Stomach smooth muscle (tissue), 2 donors: ENCODE data around the gene TMEM119.
"Not testable (repeated sequence)": the region's sequence is repeated elsewhere in the genome, so short reads cannot be mapped to it uniquely, and the experiment has no call there.

ENCODE experiments used
- H3K27ac ChIP-seq: one replicate; pipeline ENCODE4 v1.7.0; 2013; ENCODE audit warnings: mild to moderate bottlenecking, low read length, inconsistent platforms
- H3K27me3 ChIP-seq, 2 donors: one replicate each; pipeline ENCODE4 v1.7.0; 2013; ENCODE audit warnings: low read length in 2 of 2; ENCODE audit not compliant: insufficient read depth in 2 of 2, control insufficient read depth in 1 of 2
- H3K36me3 ChIP-seq, 2 donors: one replicate each; pipeline ENCODE4 v1.7.0; 2013; ENCODE audit warnings: low read length in 2 of 2; ENCODE audit not compliant: control insufficient read depth in 2 of 2, insufficient read depth in 2 of 2
- H3K4me1 ChIP-seq: one replicate; pipeline ENCODE4 v1.7.0; 2013; ENCODE audit warnings: low read length; ENCODE audit not compliant: control insufficient read depth, insufficient read depth
- H3K4me3 ChIP-seq, 2 donors: one replicate each; pipeline ENCODE4 v1.7.0; 2013; ENCODE audit warnings: low read length in 2 of 2
- H3K9ac ChIP-seq, 2 donors: one replicate each; pipeline ENCODE4 v1.7.0; 2013; ENCODE audit warnings: low read length in 2 of 2, mild to moderate bottlenecking in 1 of 2
- H3K9me3 ChIP-seq, 2 donors: one replicate each; pipeline ENCODE4 v1.7.0; 2013; ENCODE audit warnings: low read length in 2 of 2; ENCODE audit not compliant: control insufficient read depth in 2 of 2
- donor health status: healthy.
- donor health status: Pancreatic carcinoma.

TMEM119 gene

DNA sequence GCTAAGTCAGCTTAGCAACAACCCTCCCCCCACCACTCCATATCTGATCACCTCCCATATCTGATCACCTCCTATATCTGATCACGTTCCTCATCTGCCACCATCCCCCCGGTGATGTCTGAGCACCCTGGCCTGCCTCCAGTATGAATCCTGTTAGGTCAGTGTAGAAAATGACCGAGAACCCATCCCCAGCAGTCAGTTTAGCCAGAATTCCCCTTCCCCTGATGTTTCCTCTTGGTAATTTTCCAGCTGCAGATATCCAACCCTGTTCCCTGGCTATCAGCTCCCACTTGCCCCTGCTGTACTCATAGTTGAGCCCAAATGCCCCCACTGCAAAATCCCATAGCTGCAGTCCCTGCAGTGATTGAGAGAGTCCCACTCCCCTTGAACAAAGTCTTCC, 23.3 kb upstream of the TMEM119 start:
- no peaks in the 10 kb centered on the region for H3K36me3 ChIP-seq
- H3K4me3 ChIP-seq = no peak overlapping the region
- no peaks in the 10 kb centered on the region for H3K27me3 ChIP-seq
- H3K4me1 ChIP-seq = no peaks in the 10 kb centered on the region
- H3K27ac ChIP-seq = no peak overlapping the region
- H3K9me3 ChIP-seq = no peaks in the 10 kb centered on the region
- no peak overlapping the region for H3K9ac ChIP-seq

DNA sequence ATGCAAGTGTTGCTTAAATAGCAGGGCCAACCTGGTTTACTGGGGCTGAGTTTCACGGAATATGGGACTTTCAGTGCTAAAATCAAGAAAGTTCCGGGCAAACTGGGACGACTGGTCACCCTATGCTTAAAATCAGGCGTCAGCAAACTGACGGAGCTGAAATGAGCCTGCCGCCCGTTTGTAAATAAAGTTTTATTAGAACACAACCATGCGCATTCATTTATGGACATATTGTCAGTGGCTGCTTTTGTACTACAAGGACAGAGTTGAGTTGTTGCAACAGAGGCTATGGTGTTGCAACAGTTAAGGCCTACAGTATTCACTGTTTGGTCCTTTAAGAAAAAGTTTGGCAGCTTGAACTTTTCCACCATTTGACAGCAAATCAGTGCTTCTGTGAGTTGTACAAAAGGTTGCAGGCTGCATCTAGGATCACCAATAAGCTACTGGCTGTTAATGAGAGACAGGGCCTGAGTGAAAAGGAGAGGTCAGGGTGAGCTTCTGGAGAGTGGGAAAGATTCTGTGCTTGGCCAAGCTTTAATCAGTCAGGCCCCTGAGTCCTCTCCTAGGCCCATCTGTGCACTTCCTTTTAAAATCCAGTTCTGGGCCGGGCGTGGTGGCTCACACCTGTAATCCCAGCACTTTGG, 22.5 kb upstream of the TMEM119 start:
- Histone ChIP-seq H3K36me3 (no peaks in the 10 kb centered on the region), H3K4me3 (no peak overlapping the region), H3K9me3 (no peaks in the 10 kb centered on the region), H3K9ac (no peak overlapping the region), H3K4me1 (no peaks in the 10 kb centered on the region), H3K27ac (no peak overlapping the region), H3K27me3 (no peaks in the 10 kb centered on the region)

DNA sequence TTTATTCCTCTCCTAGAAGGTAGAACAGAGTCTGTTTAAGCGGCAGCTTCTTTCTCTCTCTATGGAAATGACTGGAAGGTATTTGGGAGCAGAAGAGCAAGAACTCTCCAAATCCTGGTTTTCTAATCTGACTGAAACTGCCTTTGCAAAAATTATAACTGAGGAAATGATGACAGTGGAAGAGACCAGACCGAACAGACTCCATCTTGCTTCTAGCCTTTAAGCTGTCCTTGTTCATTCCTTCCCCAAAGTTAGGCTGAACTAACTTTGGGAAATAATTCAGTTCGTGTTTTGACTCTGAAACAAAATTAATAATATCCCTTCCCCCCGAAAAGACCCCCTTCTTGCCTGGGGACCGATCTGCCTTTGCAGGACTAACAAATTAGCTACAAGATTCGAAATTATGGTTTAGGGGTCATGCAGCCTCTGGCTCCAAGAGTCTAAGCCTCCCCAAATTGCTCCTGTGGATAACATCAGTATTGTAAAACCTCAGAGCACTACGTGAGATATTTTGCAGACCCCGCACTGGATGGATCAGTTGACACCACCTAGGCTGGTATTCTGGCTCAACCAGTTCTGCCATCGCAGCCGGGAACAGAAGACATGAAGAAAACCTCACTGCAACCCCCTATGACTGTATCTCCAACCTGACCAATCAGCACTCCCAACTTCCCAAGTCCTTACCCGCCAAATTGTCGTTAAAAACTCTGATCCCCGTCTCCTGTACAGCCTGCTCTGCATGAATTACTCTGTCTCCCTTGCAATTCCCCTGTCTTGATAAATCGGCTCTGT, 21.7 kb upstream of the TMEM119 start:
- H3K27me3 ChIP-seq = no peaks in the 10 kb centered on the region
- H3K27ac ChIP-seq = no peak overlapping the region
- H3K9me3 ChIP-seq = no peaks in the 10 kb centered on the region
- H3K4me1 ChIP-seq = no peaks in the 10 kb centered on the region
- no peak overlapping the region for H3K9ac ChIP-seq
- no peak overlapping the region for H3K4me3 ChIP-seq
- H3K36me3 ChIP-seq = no peaks in the 10 kb centered on the region

DNA sequence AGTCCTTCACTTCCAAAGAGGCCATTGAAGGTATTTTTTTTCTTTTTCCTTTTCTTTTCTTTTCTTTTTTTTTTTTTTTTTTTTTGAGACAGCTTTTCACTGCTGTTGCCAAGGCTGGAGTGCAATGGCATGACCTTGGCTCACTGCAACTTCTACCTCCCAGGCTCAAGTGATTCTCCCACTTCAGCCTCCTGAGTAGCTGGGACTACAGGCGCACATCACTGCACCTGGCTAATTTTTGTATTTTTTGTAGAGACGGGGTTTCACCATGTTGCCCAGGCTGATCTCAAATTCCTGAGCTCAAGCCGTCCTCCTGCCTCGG, 21.0 kb upstream of the TMEM119 start:
- not testable (repeated sequence) for H3K4me3 ChIP-seq, H3K27me3 ChIP-seq, H3K4me1 ChIP-seq, H3K36me3 ChIP-seq, H3K27ac ChIP-seq, H3K9ac ChIP-seq, H3K9me3 ChIP-seq

DNA sequence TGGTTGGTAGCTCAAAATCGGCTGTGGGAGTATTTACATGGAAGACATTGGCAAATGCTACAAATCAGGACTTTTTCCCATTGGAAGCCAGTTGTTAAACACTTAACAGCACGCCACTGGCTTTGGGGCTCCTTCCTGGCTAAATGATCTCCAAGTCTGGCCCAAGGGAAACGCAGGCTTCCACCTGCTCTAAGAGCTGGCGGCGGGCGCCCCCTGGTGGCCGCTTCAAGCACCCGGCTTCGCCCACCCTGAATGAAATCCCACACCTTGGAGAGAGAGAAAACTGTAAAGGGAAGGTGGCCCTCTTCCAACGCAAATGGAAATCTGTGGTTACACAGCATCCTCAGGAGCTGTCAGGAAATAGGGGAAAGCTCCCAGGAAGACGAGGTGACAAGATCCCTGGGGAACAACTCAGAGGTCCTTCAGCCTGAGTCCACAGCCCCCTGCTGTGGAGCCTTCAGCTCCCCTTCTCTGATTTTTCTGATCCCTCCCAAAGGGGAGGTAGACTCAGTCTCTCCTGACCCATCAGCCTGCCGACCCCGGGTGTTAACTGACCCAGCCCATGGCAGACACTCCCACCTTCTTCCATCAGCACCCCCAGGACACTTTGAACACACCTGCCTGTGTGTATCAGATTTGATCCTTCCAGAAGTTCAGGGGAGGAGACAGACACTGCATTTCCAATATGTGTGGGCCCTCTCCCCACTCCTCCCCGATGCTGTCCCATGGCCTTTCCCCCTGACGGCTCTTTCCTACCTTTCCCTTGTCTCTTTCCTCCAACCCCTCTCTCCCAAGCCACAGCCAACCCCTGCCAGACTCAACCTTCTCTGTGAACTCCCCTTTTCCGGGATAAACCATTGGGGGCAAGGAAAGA, 20.4 kb upstream of the TMEM119 start:
- Histone ChIP-seq H3K27me3 (no peaks in the 10 kb centered on the region), H3K27ac (no peak overlapping the region), H3K4me1 (peaks cover 2% of the 10 kb centered on the region), H3K9me3 (no peaks in the 10 kb centered on the region), H3K9ac (no peak overlapping the region), H3K36me3 (no peaks in the 10 kb centered on the region), H3K4me3 (no peak overlapping the region)

DNA sequence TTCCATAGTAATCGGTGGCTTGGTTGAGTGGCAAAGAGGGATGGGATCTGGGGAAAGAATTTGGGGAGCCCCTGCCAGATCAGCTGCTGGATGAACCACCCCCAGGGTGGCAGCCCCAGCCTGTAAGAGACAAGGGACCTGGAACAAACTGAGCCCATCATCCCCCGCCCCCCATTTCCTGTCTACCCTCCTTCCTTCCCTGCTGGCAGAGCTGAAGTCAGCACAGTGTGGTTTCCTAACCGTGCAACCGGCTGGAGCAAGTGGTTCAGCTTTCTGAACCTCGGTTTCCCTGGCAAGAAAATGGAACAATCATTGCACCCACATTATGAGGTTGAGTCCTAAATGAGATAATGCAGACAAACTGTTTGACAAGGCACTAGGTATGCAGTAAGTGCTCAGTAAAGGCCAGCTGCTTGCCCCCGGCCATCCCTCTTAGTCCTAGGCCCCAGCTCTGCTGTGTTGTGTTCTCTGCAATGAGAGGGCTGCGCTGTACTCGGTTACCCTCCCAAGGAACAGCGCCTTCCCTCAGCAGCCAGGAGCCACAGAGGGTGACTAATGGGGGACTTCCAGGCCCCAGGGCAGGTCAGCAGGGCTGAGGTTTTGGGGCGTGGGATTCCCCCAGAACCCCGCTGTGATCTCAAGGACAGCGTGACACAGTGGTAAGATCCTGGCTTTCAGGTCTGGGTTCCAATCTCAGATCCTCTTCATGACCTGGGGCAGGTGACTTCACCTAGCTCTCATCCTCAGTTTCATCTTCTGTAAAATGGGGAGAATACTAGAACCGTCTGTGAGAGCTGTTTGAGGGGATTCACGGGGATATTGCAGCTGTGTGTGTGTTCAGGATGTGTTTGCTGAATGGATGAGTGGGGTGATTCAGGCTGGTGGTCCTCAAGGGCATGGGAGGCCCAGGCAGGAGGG, 19.3 kb upstream of the TMEM119 start:
- H3K27ac ChIP-seq = no peak overlapping the region
- no peak overlapping the region for H3K9ac ChIP-seq
- H3K27me3 ChIP-seq = no peaks in the 10 kb centered on the region
- H3K4me3 ChIP-seq = no peak overlapping the region
- no peaks in the 10 kb centered on the region for H3K9me3 ChIP-seq
- H3K36me3 ChIP-seq = no peaks in the 10 kb centered on the region
- peaks cover 2% of the 10 kb centered on the region for H3K4me1 ChIP-seq

DNA sequence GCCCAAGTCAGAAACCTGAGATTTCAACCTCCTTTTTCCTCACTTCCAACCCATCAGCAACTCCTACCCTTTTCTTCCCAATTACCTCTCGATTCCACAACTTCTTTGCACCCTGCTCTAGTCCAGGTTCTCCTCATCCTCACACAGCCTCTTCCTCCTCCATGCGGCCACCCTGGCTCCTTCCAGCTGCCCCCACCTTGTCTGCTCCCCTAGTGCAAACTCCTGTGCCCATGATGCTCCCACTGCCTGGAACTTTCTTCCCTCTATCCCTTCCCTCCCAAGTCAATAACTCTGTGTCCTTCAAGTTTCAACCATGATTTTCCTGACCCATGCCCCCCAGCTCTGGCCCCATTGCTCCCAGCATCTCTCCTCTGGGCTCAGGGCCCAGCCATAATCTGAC, 18.5 kb upstream of the TMEM119 start:
- Histone ChIP-seq H3K27ac (no peak overlapping the region), H3K9me3 (no peaks in the 10 kb centered on the region), H3K9ac (no peak overlapping the region), H3K36me3 (no peaks in the 10 kb centered on the region), H3K27me3 (no peaks in the 10 kb centered on the region), H3K4me3 (no peak overlapping the region), H3K4me1 (peaks cover 2% of the 10 kb centered on the region)

DNA sequence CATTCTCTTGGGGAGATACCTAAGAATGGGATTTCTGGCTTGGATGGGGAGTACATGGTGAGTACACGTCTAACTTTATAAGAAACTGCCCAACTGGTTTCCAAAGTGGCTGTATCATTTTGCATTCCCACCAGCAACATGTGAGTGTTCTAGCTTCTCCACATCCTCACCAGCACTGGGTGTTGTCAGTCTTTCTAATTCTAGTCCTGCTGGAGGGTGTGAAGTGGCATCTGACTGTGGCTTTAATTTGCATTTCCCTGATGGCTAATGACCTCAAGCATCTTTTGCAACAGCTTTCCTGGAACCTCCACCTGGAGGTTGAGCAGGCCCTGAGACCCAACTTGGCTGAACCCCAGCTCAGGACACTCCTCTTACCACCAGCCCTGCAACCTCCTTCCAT, 18.0 kb upstream of the TMEM119 start:
- Histone ChIP-seq H3K36me3 (no peaks in the 10 kb centered on the region), H3K9ac (no peak overlapping the region), H3K27ac (no peak overlapping the region), H3K4me1 (peaks cover 2% of the 10 kb centered on the region), H3K9me3 (no peaks in the 10 kb centered on the region), H3K4me3 (no peak overlapping the region), H3K27me3 (no peaks in the 10 kb centered on the region)

DNA sequence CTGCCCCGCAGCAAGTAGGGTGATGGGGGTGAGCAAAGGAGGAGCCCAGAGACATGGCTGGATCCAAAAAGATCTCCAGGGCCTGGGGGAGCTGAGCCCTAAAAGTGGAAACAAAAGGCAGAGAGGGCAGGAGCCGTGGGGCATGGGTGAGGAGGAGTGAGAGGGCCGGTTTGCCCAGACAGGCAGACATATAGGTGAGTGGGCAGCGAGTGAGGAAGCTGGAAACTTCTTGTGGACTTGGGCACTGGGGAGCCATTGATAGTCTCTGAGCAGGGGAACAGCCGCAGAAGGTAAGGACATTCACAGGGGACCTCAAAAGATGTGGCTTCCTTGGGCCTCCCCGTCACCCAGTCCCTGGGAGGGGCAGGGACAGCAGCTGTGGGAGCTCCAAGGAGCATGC, 16.8 kb upstream of the TMEM119 start:
- H3K36me3 ChIP-seq = no peaks in the 10 kb centered on the region
- H3K27ac ChIP-seq = no peak overlapping the region
- H3K4me1 ChIP-seq = peaks cover 8% of the 10 kb centered on the region
- no peak overlapping the region for H3K4me3 ChIP-seq
- no peak overlapping the region for H3K9ac ChIP-seq
- H3K27me3 ChIP-seq = no peaks in the 10 kb centered on the region
- H3K9me3 ChIP-seq = no peaks in the 10 kb centered on the region

DNA sequence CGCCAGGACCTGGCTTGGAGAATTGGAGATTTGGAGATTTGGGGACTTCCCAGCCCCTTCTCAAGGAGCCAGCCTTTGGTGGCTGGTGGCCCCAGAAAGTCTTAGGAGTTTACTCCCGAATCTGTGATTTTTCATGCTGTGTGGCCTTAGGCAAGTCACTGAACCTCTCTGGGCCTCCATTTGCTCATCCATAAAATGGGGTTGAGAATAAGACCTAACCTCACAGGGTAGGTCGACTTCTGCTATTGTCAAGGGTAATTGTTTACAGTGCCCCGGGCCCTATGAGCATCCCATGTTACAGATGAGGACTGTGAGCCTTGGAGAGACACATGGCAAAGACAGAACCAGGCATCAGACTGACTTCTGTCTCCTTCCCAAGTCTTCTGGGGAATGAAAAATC, 16.2 kb upstream of the TMEM119 start:
- peaks cover 11% of the 10 kb centered on the region for H3K4me1 ChIP-seq

More for the DNA sequence above, 16.2 kb upstream of the TMEM119 start:
- Histone ChIP-seq H3K9me3 (no peaks in the 10 kb centered on the region), H3K36me3 (no peaks in the 10 kb centered on the region), H3K4me3 (no peak overlapping the region), H3K9ac (no peak overlapping the region), H3K27ac (no peak overlapping the region), H3K27me3 (no peaks in the 10 kb centered on the region)
